ENCODE measurements around the gene ADAMTS17.

DNA sequence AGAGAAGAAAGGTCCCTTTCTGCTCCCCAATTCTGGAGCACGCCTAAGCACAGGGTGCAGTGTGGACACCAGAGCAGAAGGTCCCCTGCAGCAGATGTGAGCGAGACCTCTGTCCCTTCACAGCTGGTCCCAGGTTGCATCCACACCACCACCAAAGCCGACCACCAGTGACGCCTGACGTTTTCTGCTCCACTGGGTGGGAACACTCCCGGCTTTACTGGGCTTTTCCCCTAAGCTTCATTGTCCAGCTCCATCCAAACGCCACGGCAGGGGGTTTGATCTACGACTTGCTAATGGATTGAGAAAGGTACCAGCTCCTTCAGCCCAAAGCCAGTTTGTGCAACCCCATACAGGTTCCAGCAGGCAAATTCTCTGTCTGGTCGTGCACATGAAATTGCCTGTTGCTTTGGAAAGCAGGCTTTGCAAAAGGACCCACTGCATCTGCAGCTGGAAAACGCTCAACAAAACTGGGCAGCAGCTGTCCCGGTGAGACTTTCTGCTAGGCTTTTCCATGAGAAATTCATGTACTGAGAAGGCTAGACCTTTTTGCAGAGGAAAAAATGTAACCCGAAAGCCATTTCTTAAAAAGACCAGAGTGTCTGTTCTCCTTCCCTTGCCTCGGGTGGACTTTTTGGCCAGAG, 31.1 kb downstream of the ADAMTS17 start:
- TF ChIP-seq, protein P1, sequence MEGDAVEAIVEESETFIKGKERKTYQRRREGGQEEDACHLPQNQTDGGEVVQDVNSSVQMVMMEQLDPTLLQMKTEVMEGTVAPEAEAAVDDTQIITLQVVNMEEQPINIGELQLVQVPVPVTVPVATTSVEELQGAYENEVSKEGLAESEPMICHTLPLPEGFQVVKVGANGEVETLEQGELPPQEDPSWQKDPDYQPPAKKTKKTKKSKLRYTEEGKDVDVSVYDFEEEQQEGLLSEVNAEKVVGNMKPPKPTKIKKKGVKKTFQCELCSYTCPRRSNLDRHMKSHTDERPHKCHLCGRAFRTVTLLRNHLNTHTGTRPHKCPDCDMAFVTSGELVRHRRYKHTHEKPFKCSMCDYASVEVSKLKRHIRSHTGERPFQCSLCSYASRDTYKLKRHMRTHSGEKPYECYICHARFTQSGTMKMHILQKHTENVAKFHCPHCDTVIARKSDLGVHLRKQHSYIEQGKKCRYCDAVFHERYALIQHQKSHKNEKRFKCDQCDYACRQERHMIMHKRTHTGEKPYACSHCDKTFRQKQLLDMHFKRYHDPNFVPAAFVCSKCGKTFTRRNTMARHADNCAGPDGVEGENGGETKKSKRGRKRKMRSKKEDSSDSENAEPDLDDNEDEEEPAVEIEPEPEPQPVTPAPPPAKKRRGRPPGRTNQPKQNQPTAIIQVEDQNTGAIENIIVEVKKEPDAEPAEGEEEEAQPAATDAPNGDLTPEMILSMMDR (IDR thresholded peaks at IDR 0.05; ENCODE audit: low read depth, low read length), result no peak
- no peak for TF ChIP-seq EZH2phosphoT487 (IDR thresholded peaks at IDR 0.05; ENCODE audit: low read depth)

Data from OCI-LY3 (cell line).